Measurements from ENCODE around the gene STK32C.
"Not testable (repeated sequence)": the region's sequence is repeated elsewhere in the genome, so short reads cannot be mapped to it uniquely, and the experiment has no call there.

STK32C gene

GRCh38 chr10:132279873-132280645 is 27.7 kb downstream of the STK32C start:
- no peak for DNase-seq

GRCh38 chr10:132277311-132277741 is 30.4 kb downstream of the STK32C start:
- no peak for DNase-seq

GRCh38 chr10:132276706-132277105 is 31.0 kb downstream of the STK32C start:
- no peak for DNase-seq

- no peak for DNase-seq
Observed at GRCh38 chr10:132276179-132276675, 31.5 kb downstream of the STK32C start.

GRCh38 chr10:132275426-132276178 is 32.1 kb downstream of the STK32C start:
- no peak for DNase-seq

- no peak for DNase-seq
Observed at GRCh38 chr10:132274986-132275385, 32.8 kb downstream of the STK32C start.

GRCh38 chr10:132274581-132274980 is 33.2 kb downstream of the STK32C start:
- DNase-seq: no peak

GRCh38 chr10:132273966-132274365 is 33.8 kb downstream of the STK32C start:
- no peak for DNase-seq

GRCh38 chr10:132273304-132273944 is 34.3 kb downstream of the STK32C start:
- no peak for DNase-seq

- DNase-seq: no peak
Observed at GRCh38 chr10:132272231-132272971, 35.3 kb downstream of the STK32C start.

GRCh38 chr10:132271458-132272230 is 36.1 kb downstream of the STK32C start:
- DNase-seq: no peak

- DNase-seq: no peak
Observed at GRCh38 chr10:132270721-132271457, 36.9 kb downstream of the STK32C start.

- DNase-seq: no peak
Observed at GRCh38 chr10:132270256-132270655, 37.5 kb downstream of the STK32C start.

- DNase-seq: no peak
Observed at GRCh38 chr10:132269266-132270230, 38.2 kb downstream of the STK32C start.

- not testable (repeated sequence) for DNase-seq
Observed at GRCh38 chr10:132267916-132268315, 39.8 kb downstream of the STK32C start.

- no peak for DNase-seq
Observed at GRCh38 chr10:132266594-132267161, 41.1 kb downstream of the STK32C start.

GRCh38 chr10:132265890-132266496 is 41.8 kb downstream of the STK32C start:
- no peak for DNase-seq

GRCh38 chr10:132264966-132265889 is 42.5 kb downstream of the STK32C start:
- no peak for DNase-seq
